Nephron (organoid): ENCODE results near the gene VPS9D1.

Experiments
- H3K27ac Mint-ChIP-seq, 3 experiments: 2 replicates each; pipeline ENCODE4 v1.8.0; 2020; ENCODE audit warnings: mixed read lengths in 3 of 3, mild to moderate bottlenecking in 2 of 3, moderate library complexity in 1 of 3
- H3K27me3 Mint-ChIP-seq: 2 replicates; pipeline ENCODE4 v1.8.0; 2021; ENCODE audit warnings: low read depth, mild to moderate bottlenecking, moderate library complexity, mixed read lengths
- H3K36me3 Mint-ChIP-seq: 2 replicates; pipeline ENCODE4 v1.8.0; 2020; ENCODE audit warnings: low read depth, mixed read lengths
- H3K4me1 Mint-ChIP-seq: 2 replicates; pipeline ENCODE4 v1.8.0; 2020; ENCODE audit warnings: mixed read lengths
- H3K4me3 Mint-ChIP-seq, 3 experiments: 2 replicates each; pipeline ENCODE4 v1.8.0; 2020; ENCODE audit warnings: mild to moderate bottlenecking in 3 of 3, mixed read lengths in 3 of 3, moderate library complexity in 2 of 3
- H3K9me3 Mint-ChIP-seq: 2 replicates; pipeline ENCODE4 v1.8.0; 2020; ENCODE audit warnings: mixed read lengths
- CTCF ChIP-seq, 3 experiments: fragments of 200-600 bp; sonication (generic); IDR thresholded peaks; one replicate each; pipeline ENCODE4 v1.5.0; 2021; ENCODE audit warnings: antibody characterized with exemption in 3 of 3; ENCODE audit not compliant: unreplicated experiment in 3 of 3

VPS9D1 gene

GRCh38 chr16:89759746-89760340, 39.1 kb upstream of the VPS9D1 start:
- H3K36me3 Mint-ChIP-seq: peaks cover 39% of the 10 kb centered on the region
- H3K27me3 Mint-ChIP-seq: no peaks in the 10 kb centered on the region
- H3K9me3 Mint-ChIP-seq: no peaks in the 10 kb centered on the region
- TF ChIP-seq CTCF (IDR thresholded peaks at IDR 0.05; ENCODE audit: unreplicated experiment in 3 of 3): no peak
- no peak overlapping the region for H3K4me3 Mint-ChIP-seq
- H3K4me1 Mint-ChIP-seq: no peaks in the 10 kb centered on the region
- H3K27ac Mint-ChIP-seq: no peak overlapping the region

GRCh38 chr16:89749637-89750036, 28.9 kb upstream of the VPS9D1 start:
- no peaks in the 10 kb centered on the region for H3K4me1 Mint-ChIP-seq
- H3K27ac Mint-ChIP-seq: no peak overlapping the region
- H3K27me3 Mint-ChIP-seq: peaks cover 3% of the 10 kb centered on the region
- no peaks in the 10 kb centered on the region for H3K9me3 Mint-ChIP-seq
- TF ChIP-seq CTCF (IDR thresholded peaks at IDR 0.05; ENCODE audit: unreplicated experiment in 3 of 3): no peak
- H3K4me3 Mint-ChIP-seq: no peak overlapping the region
- H3K36me3 Mint-ChIP-seq: peaks cover 36% of the 10 kb centered on the region

- no peak for TF ChIP-seq CTCF (IDR thresholded peaks at IDR 0.05; ENCODE audit: unreplicated experiment in 3 of 3)
- Mint-ChIP-seq H3K27me3 (peaks cover 3% of the 10 kb centered on the region), H3K4me1 (no peaks in the 10 kb centered on the region), H3K36me3 (peaks cover 37% of the 10 kb centered on the region), H3K27ac (no peak overlapping the region), H3K4me3 (no peak overlapping the region), H3K9me3 (no peaks in the 10 kb centered on the region)
Observed at GRCh38 chr16:89748921-89749320, 28.2 kb upstream of the VPS9D1 start.

- TF ChIP-seq CTCF (IDR thresholded peaks at IDR 0.05; ENCODE audit: unreplicated experiment in 3 of 3): no peak
- no peaks in the 10 kb centered on the region for H3K9me3 Mint-ChIP-seq
Observed at GRCh38 chr16:89748076-89748475, 27.4 kb upstream of the VPS9D1 start.

GRCh38 chr16:89746043-89746442, 25.3 kb upstream of the VPS9D1 start:
- Mint-ChIP-seq H3K4me1 (no peaks in the 10 kb centered on the region), H3K27me3 (no peaks in the 10 kb centered on the region), H3K9me3 (no peaks in the 10 kb centered on the region), H3K27ac (no peak overlapping the region), H3K36me3 (peaks cover 33% of the 10 kb centered on the region), H3K4me3 (no peak overlapping the region)
- TF ChIP-seq CTCF (IDR thresholded peaks at IDR 0.05; ENCODE audit: unreplicated experiment in 3 of 3): no peak

More at GRCh38 chr16:89748076-89748475, 27.4 kb upstream of the VPS9D1 start:
- H3K4me3 Mint-ChIP-seq: no peak overlapping the region
- no peaks in the 10 kb centered on the region for H3K4me1 Mint-ChIP-seq
- H3K27ac Mint-ChIP-seq: no peak overlapping the region
- H3K36me3 Mint-ChIP-seq: peaks cover 36% of the 10 kb centered on the region
- H3K27me3 Mint-ChIP-seq: peaks cover 1% of the 10 kb centered on the region

- H3K4me3 Mint-ChIP-seq: no peak overlapping the region
- no peaks in the 10 kb centered on the region for H3K9me3 Mint-ChIP-seq
- no peaks in the 10 kb centered on the region for H3K4me1 Mint-ChIP-seq
- no peaks in the 10 kb centered on the region for H3K27me3 Mint-ChIP-seq
- no peak for TF ChIP-seq CTCF (IDR thresholded peaks at IDR 0.05; ENCODE audit: unreplicated experiment in 3 of 3)
- H3K36me3 Mint-ChIP-seq: peaks cover 35% of the 10 kb centered on the region
- no peak overlapping the region for H3K27ac Mint-ChIP-seq
Observed at GRCh38 chr16:89744813-89745212, 24.1 kb upstream of the VPS9D1 start.
